Keratinocyte (primary cell): ENCODE results near the gene RPP14. TPM values are rescaled to one million over a fixed set of nuclear protein-coding genes. Genes with fewer than 3 reads are reported as not detected.

Experiments used
- DNase-seq: peaks from one replicate; pipeline ENCODE4 v3.0.0-alpha.2; 2011; ENCODE audit warnings: low read depth, missing footprints, low spot score
- FAIRE-seq: peaks from 2 replicates; lab custom pipeline; 2011; peaks lifted over from hg19 to GRCh38; lab: Jason Lieb, UNC
- H2AFZ ChIP-seq: 2 replicates; pipeline ENCODE4 v1.6.0; 2012; ENCODE audit warnings: low read length, control low read depth, inconsistent platforms; ENCODE audit not compliant: control insufficient read depth
- H3K27ac ChIP-seq: 2 replicates; pipeline ENCODE4 v1.5.1; 2011; ENCODE audit warnings: low read length; ENCODE audit not compliant: control insufficient read depth, insufficient read depth
- H3K27me3 ChIP-seq: 3 replicates; pipeline ENCODE4 v1.6.0; 2011; ENCODE audit warnings: low read length; ENCODE audit not compliant: control insufficient read depth, insufficient read depth; ENCODE audit errors: extremely low read depth
- H3K36me3 ChIP-seq, 2 experiments: 2 replicates in 1 of 2; 3 replicates in 1 of 2; pipeline ENCODE4 v1.5.1; 2011; ENCODE audit warnings: low read length in 2 of 2, mild to moderate bottlenecking in 1 of 2; ENCODE audit not compliant: control insufficient read depth in 2 of 2, insufficient read depth in 2 of 2; ENCODE audit errors: extremely low read depth in 1 of 2
- H3K4me1 ChIP-seq: 3 replicates; pipeline ENCODE4 v1.5.1; 2011; ENCODE audit warnings: low read length; ENCODE audit not compliant: control insufficient read depth, insufficient read depth; ENCODE audit errors: extremely low read depth
- H3K4me2 ChIP-seq: 3 replicates; pipeline ENCODE4 v1.6.0; 2011; ENCODE audit warnings: low read depth, low read length; ENCODE audit not compliant: control insufficient read depth, insufficient read depth; ENCODE audit errors: extremely low read depth
- H3K4me3 ChIP-seq, 3 experiments: fragments of 200-600 bp in 1 of 3; sonication (generic) in 1 of 3; 2 replicates in 2 of 3; 3 replicates in 1 of 3; pipeline ENCODE4 v1.5.1; 2011 to 2016; ENCODE audit warnings: low read length in 3 of 3, mild to moderate bottlenecking in 3 of 3, control low read depth in 2 of 3, inconsistent platforms in 1 of 3, low read depth in 1 of 3, mixed read lengths in 1 of 3, mixed run types in 1 of 3, moderate library complexity in 1 of 3; ENCODE audit not compliant: control insufficient read depth in 2 of 3, insufficient read depth in 2 of 3; ENCODE audit errors: extremely low read depth in 1 of 3
- H3K79me2 ChIP-seq: 2 replicates; pipeline ENCODE4 v1.6.0; 2012; ENCODE audit warnings: low read length; ENCODE audit not compliant: control insufficient read depth, insufficient read depth
- H3K9ac ChIP-seq: 3 replicates; pipeline ENCODE4 v1.6.0; 2011; ENCODE audit warnings: low read length; ENCODE audit not compliant: control insufficient read depth, insufficient read depth; ENCODE audit errors: extremely low read depth
- H3K9me1 ChIP-seq: 3 replicates; pipeline ENCODE4 v1.6.0; 2011; ENCODE audit warnings: low read length; ENCODE audit not compliant: control insufficient read depth, insufficient read depth; ENCODE audit errors: extremely low read depth
- H3K9me3 ChIP-seq: 2 replicates; pipeline ENCODE4 v1.5.1; 2012; ENCODE audit warnings: low read depth, low read length; ENCODE audit not compliant: control insufficient read depth
- H4K20me1 ChIP-seq: 3 replicates; pipeline ENCODE4 v1.6.0; 2011; ENCODE audit warnings: low read length; ENCODE audit not compliant: control insufficient read depth, insufficient read depth; ENCODE audit errors: extremely low read depth
- EZH2 ChIP-seq: IDR thresholded peaks from one replicate; pipeline ENCODE4 v1.6.1; 2012; ENCODE audit warnings: inconsistent platforms, mild to moderate bottlenecking, low read length, moderate library complexity
- dilution Hi-C: fragments of 300-500 bp; cut with MboI; formaldehyde crosslinking; loops from one replicate; pipeline ENCODE4 v1.7.0; 2020; ENCODE audit warnings: low sequenced_read_pairs; ENCODE audit not compliant: extremely low pct_ligation_motif_present
- polyA plus RNA-seq, 5 experiments: library from polyadenylated mRNA; depleted of rRNA in 3 of 5; stranded (reverse) in 3 of 5; stranded (forward) in 1 of 5; unstranded in 1 of 5; fragments of >200 nt; gene quantifications; 1 replicate in 1 of 5; 2 replicates in 3 of 5; 3 replicates in 1 of 5; pipeline versions ENCODE4 v1.2.1 to v1.2.3, GENCODE V29; 2011 to 2012; ENCODE audit warnings: missing spikeins in 2 of 5, low read depth in 1 of 5, low replicate concordance in 1 of 5
- small RNA-seq, 3 experiments: library from RNA; depleted of rRNA; stranded (forward); fragments of <200 nt; gene quantifications; one replicate each; pipeline ENCODE3, GENCODE V24; 2012; ENCODE audit warnings: low read depth in 3 of 3, low replicate concordance in 1 of 3; ENCODE audit not compliant: insufficient read length in 3 of 3
- TF ChIP-seq, protein P1 (sequence below), 3 experiments: IDR thresholded peaks in 1 of 3; conservative IDR thresholded peaks in 1 of 3; optimal IDR thresholded peaks in 1 of 3; 2 replicates in 2 of 3; 3 replicates in 1 of 3; pipeline versions ENCODE3 to v1.5.1; 2011; ENCODE audit warnings: low read length in 3 of 3, mild to moderate bottlenecking in 3 of 3, moderate library complexity in 2 of 3, control low read depth in 1 of 3, inconsistent platforms in 1 of 3; ENCODE audit not compliant: insufficient read depth in 2 of 3; ENCODE audit errors: extremely low read depth in 1 of 3

RPP14 gene
- polyA plus RNA-seq, 1 donor (not counting 4 experiments of a cell fraction or from before 2014, with no cell fraction given) = 24.6 TPM

DNA sequence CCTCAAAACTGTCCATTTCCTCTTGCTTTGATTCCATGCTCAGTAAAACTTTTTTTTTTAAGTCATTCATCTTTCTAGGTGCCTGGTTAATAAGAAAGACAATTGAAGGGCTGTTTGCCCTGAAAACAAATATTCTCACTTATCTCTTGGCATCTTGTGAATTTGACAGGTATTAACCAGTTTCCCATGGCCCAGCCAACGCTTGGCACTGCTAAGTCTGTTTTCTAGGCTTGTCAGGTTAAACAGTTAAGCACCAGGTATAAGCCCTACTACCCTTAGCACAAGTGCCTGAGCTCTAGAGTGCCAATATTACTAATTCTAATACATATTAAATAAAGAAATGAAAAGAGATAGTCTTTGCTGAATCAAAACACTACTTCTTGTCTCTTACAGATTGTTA is 63.0 kb downstream of the RPP14 start:
- Histone ChIP-seq H3K4me3 (no peak overlapping the region), H3K9ac (no peak overlapping the region), H3K36me3 (no peaks in the 10 kb centered on the region), H2AFZ (no peak overlapping the region), H3K9me1 (no peaks in the 10 kb centered on the region), H3K27me3 (no peaks in the 10 kb centered on the region), H3K4me1 (no peaks in the 10 kb centered on the region), H3K27ac (no peak overlapping the region), H3K9me3 (no peaks in the 10 kb centered on the region), H3K4me2 (no peak overlapping the region), H4K20me1 (no peaks in the 10 kb centered on the region), H3K79me2 (no peaks in the 10 kb centered on the region)
- TF ChIP-seq, protein P1, sequence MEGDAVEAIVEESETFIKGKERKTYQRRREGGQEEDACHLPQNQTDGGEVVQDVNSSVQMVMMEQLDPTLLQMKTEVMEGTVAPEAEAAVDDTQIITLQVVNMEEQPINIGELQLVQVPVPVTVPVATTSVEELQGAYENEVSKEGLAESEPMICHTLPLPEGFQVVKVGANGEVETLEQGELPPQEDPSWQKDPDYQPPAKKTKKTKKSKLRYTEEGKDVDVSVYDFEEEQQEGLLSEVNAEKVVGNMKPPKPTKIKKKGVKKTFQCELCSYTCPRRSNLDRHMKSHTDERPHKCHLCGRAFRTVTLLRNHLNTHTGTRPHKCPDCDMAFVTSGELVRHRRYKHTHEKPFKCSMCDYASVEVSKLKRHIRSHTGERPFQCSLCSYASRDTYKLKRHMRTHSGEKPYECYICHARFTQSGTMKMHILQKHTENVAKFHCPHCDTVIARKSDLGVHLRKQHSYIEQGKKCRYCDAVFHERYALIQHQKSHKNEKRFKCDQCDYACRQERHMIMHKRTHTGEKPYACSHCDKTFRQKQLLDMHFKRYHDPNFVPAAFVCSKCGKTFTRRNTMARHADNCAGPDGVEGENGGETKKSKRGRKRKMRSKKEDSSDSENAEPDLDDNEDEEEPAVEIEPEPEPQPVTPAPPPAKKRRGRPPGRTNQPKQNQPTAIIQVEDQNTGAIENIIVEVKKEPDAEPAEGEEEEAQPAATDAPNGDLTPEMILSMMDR (optimal IDR thresholded peaks at IDR 0.05 in 1 of 3, IDR thresholded peaks at IDR 0.05 in 1 of 3, conservative IDR thresholded peaks at IDR 0.05 in 1 of 3; ENCODE audit: extremely low read depth in 1 of 3, insufficient read depth in 2 of 3, low read length in 3 of 3) = no peak
- TF ChIP-seq EZH2 = no peak
- dilution Hi-C loops = no loop called here
- FAIRE-seq = no peak
- DNase-seq = no peak

Small RNAs within 50 kb of the gene (small RNA-seq; reads per million reads assigned to genes)
- 0 reads per million in 3 experiments for gene AC098479.1

Other genes starting within 250 kb of the RPP14 start
- 0.77 to 2.1 TPM (median 1.9 TPM) in 3 replicates for gene DNASE1L3, start 95.3 kb upstream of the RPP14 start, polyA plus RNA-seq
- 13.6 to 21.5 TPM (median 15.2 TPM) in 3 replicates for gene ABHD6, start 68.5 kb upstream of the RPP14 start, polyA plus RNA-seq
- 10.5 to 12.5 TPM (median 11.2 TPM) in 3 replicates for gene HTD2, start 275 bp downstream of the RPP14 start, polyA plus RNA-seq
- 9.2 to 12.9 TPM (median 12.2 TPM) in 3 replicates for gene PXK, start 26.6 kb downstream of the RPP14 start, polyA plus RNA-seq
- gene PDHB, start 127.6 kb downstream of the RPP14 start, polyA plus RNA-seq = 50.3 to 78.9 TPM (median 77.4 TPM) in 3 replicates
- 4.9 to 7.6 TPM (median 5.3 TPM) in 3 replicates for gene KCTD6, start 185.9 kb downstream of the RPP14 start, polyA plus RNA-seq
- 0.06 to 0.27 TPM (median 0.20 TPM) in 3 replicates for gene ACOX2, start 230.9 kb downstream of the RPP14 start, polyA plus RNA-seq